Immature natural killer cell (primary cell): ENCODE measurements around the gene SPTBN1. TPM values are rescaled to one million over a fixed set of nuclear protein-coding genes. Genes with fewer than 3 reads are reported as not detected.
"Not testable (repeated sequence)": the region's sequence is repeated elsewhere in the genome, so short reads cannot be mapped to it uniquely, and the experiment has no call there.

Experiments used
- DNase-seq, 3 donors: peaks; one replicate each; pipeline ENCODE4 v3.0.0; 2022; ENCODE audit warnings: mixed read lengths in 1 of 3
- H3K27ac Mint-ChIP-seq, 6 donors: one replicate each; pipeline ENCODE4 v1.8.0; 2020; ENCODE audit warnings: mixed read lengths in 6 of 6, mild to moderate bottlenecking in 5 of 6, inconsistent platforms in 4 of 6, moderate library complexity in 3 of 6
- H3K27me3 Mint-ChIP-seq, 3 donors: one replicate each; pipeline ENCODE4 v1.8.0; 2020 to 2021; ENCODE audit warnings: low read depth in 3 of 3, mild to moderate bottlenecking in 3 of 3, mixed read lengths in 3 of 3, moderate library complexity in 3 of 3, inconsistent platforms in 1 of 3
- H3K36me3 Mint-ChIP-seq, 3 donors: one replicate each; pipeline ENCODE4 v1.8.0; 2020; ENCODE audit warnings: mixed read lengths in 3 of 3, inconsistent platforms in 2 of 3, mild to moderate bottlenecking in 2 of 3
- H3K4me1 Mint-ChIP-seq, 2 donors: one replicate each; pipeline ENCODE4 v1.8.0; 2020; ENCODE audit warnings: inconsistent platforms in 2 of 2, mild to moderate bottlenecking in 2 of 2, mixed read lengths in 2 of 2, moderate library complexity in 1 of 2
- H3K4me3 Mint-ChIP-seq, 5 donors: one replicate each; pipeline ENCODE4 v1.8.0; 2020; ENCODE audit warnings: mild to moderate bottlenecking in 5 of 5, mixed read lengths in 5 of 5, inconsistent platforms in 3 of 5, moderate library complexity in 3 of 5
- H3K9me3 Mint-ChIP-seq, 6 donors: one replicate each; pipeline ENCODE4 v1.8.0; 2020; ENCODE audit warnings: mild to moderate bottlenecking in 6 of 6, mixed read lengths in 6 of 6, inconsistent platforms in 4 of 6, moderate library complexity in 3 of 6
- polyA plus RNA-seq, 3 donors: library from polyadenylated mRNA; unstranded; fragments of 300-500 nt; fragmentation: Illumina TruSeq; gene quantifications; one replicate each; pipeline ENCODE4 v1.2.3, GENCODE V29; 2021

The SPTBN1 gene
- polyA plus RNA-seq, 3 donors from 2014 or later = 0.41 to 57.5 (median 7.7) TPM

GRCh38 chr2:54523324-54523959, 67.3 kb downstream of the SPTBN1 start:
- Mint-ChIP-seq H3K9me3 (no peaks in the 10 kb centered on the region), H3K36me3 (no peaks in the 10 kb centered on the region), H3K27ac (no peak overlapping the region)

GRCh38 chr2:54524226-54524991, 68.3 kb downstream of the SPTBN1 start:
- no peak overlapping the region for H3K4me3 Mint-ChIP-seq
- DNase-seq = no peak
- H3K4me1 Mint-ChIP-seq = peaks cover 2 to 6% of the 10 kb centered on the region in 2 donors
- no peaks in the 10 kb centered on the region for H3K9me3 Mint-ChIP-seq
- H3K27me3 Mint-ChIP-seq = peaks cover 4 to 10% (median 7%) of the 10 kb centered on the region in 3 donors
- no peaks in the 10 kb centered on the region for H3K36me3 Mint-ChIP-seq
- H3K27ac Mint-ChIP-seq = no peak overlapping the region

More at GRCh38 chr2:54523324-54523959, 67.3 kb downstream of the SPTBN1 start:
- peaks cover 2 to 6% of the 10 kb centered on the region in 2 donors for H3K4me1 Mint-ChIP-seq
- peaks cover 4 to 10% (median 10%) of the 10 kb centered on the region in 3 donors for H3K27me3 Mint-ChIP-seq
- no peak overlapping the region for H3K4me3 Mint-ChIP-seq
- no peak for DNase-seq

GRCh38 chr2:54525321-54525720, 69.2 kb downstream of the SPTBN1 start:
- H3K36me3 Mint-ChIP-seq = no peaks in the 10 kb centered on the region
- peaks cover 2 to 6% of the 10 kb centered on the region in 2 donors for H3K4me1 Mint-ChIP-seq
- H3K27ac Mint-ChIP-seq = no peak overlapping the region
- DNase-seq = no peak
- no peaks in the 10 kb centered on the region for H3K9me3 Mint-ChIP-seq
- no peak overlapping the region for H3K4me3 Mint-ChIP-seq
- H3K27me3 Mint-ChIP-seq = peaks cover 4 to 8% (median 7%) of the 10 kb centered on the region in 3 donors

GRCh38 chr2:54526226-54526879, 70.2 kb downstream of the SPTBN1 start:
- H3K27ac Mint-ChIP-seq = no peak overlapping the region
- H3K36me3 Mint-ChIP-seq = no peaks in the 10 kb centered on the region
- no peaks in the 10 kb centered on the region for H3K9me3 Mint-ChIP-seq
- peaks cover 4 to 8% (median 7%) of the 10 kb centered on the region in 3 donors for H3K27me3 Mint-ChIP-seq
- peaks cover 2 to 6% of the 10 kb centered on the region in 2 donors for H3K4me1 Mint-ChIP-seq
- no peak overlapping the region for H3K4me3 Mint-ChIP-seq
- DNase-seq = no peak

GRCh38 chr2:54528311-54528955, 72.3 kb downstream of the SPTBN1 start:
- no peak overlapping the region for H3K4me3 Mint-ChIP-seq
- DNase-seq = no peak
- peaks cover 0 to 3% (median 0%) of the 10 kb centered on the region in 3 donors for H3K27me3 Mint-ChIP-seq
- no peak overlapping the region for H3K27ac Mint-ChIP-seq
- no peaks in the 10 kb centered on the region for H3K4me1 Mint-ChIP-seq
- no peaks in the 10 kb centered on the region for H3K36me3 Mint-ChIP-seq
- H3K9me3 Mint-ChIP-seq = no peaks in the 10 kb centered on the region

GRCh38 chr2:54529518-54529917, 73.4 kb downstream of the SPTBN1 start:
- not testable (repeated sequence) for H3K4me1 Mint-ChIP-seq, H3K4me3 Mint-ChIP-seq, DNase-seq, H3K9me3 Mint-ChIP-seq, H3K36me3 Mint-ChIP-seq, H3K27me3 Mint-ChIP-seq, H3K27ac Mint-ChIP-seq

- H3K36me3 Mint-ChIP-seq = no peaks in the 10 kb centered on the region
- no peak for DNase-seq
- H3K4me1 Mint-ChIP-seq = no peaks in the 10 kb centered on the region
- peaks cover 0 to 2% (median 1%) of the 10 kb centered on the region in 3 donors for H3K27me3 Mint-ChIP-seq
- H3K27ac Mint-ChIP-seq = no peak overlapping the region
- H3K4me3 Mint-ChIP-seq = no peak overlapping the region
- no peaks in the 10 kb centered on the region for H3K9me3 Mint-ChIP-seq
Observed at GRCh38 chr2:54529935-54530334, 73.8 kb downstream of the SPTBN1 start.

GRCh38 chr2:54531558-54531957, 75.4 kb downstream of the SPTBN1 start:
- Mint-ChIP-seq H3K27ac (no peak overlapping the region), H3K9me3 (no peaks in the 10 kb centered on the region), H3K27me3 (peaks cover 0 to 2% (median 1%) of the 10 kb centered on the region in 3 donors), H3K4me3 (no peak overlapping the region), H3K4me1 (no peaks in the 10 kb centered on the region), H3K36me3 (no peaks in the 10 kb centered on the region)
- no peak for DNase-seq

GRCh38 chr2:54534221-54534620, 78.1 kb downstream of the SPTBN1 start:
- no peak overlapping the region for H3K4me3 Mint-ChIP-seq
- H3K9me3 Mint-ChIP-seq = no peaks in the 10 kb centered on the region
- no peaks in the 10 kb centered on the region for H3K4me1 Mint-ChIP-seq
- no peak overlapping the region for H3K27ac Mint-ChIP-seq
- no peak for DNase-seq
- H3K27me3 Mint-ChIP-seq = peaks cover 2 to 4% (median 3%) of the 10 kb centered on the region in 3 donors
- no peaks in the 10 kb centered on the region for H3K36me3 Mint-ChIP-seq

GRCh38 chr2:54534625-54535024, 78.5 kb downstream of the SPTBN1 start:
- Mint-ChIP-seq H3K36me3 (no peaks in the 10 kb centered on the region), H3K9me3 (no peaks in the 10 kb centered on the region), H3K4me3 (no peak overlapping the region), H3K4me1 (no peaks in the 10 kb centered on the region), H3K27me3 (peaks cover 3 to 4% (median 3%) of the 10 kb centered on the region in 3 donors), H3K27ac (no peak overlapping the region)
- DNase-seq = no peak

- no peaks in the 10 kb centered on the region for H3K4me1 Mint-ChIP-seq
- H3K27me3 Mint-ChIP-seq = peaks cover 3 to 5% (median 4%) of the 10 kb centered on the region in 3 donors
- H3K4me3 Mint-ChIP-seq = no peak overlapping the region
- H3K36me3 Mint-ChIP-seq = no peaks in the 10 kb centered on the region
- DNase-seq = no peak
- H3K27ac Mint-ChIP-seq = no peak overlapping the region
- no peaks in the 10 kb centered on the region for H3K9me3 Mint-ChIP-seq
Observed at GRCh38 chr2:54535599-54536195, 79.6 kb downstream of the SPTBN1 start.

GRCh38 chr2:54536720-54537119, 80.6 kb downstream of the SPTBN1 start:
- Mint-ChIP-seq H3K27ac (no peak overlapping the region), H3K4me1 (no peaks in the 10 kb centered on the region), H3K36me3 (no peaks in the 10 kb centered on the region), H3K27me3 (peaks cover 3 to 5% (median 4%) of the 10 kb centered on the region in 3 donors), H3K4me3 (no peak overlapping the region), H3K9me3 (no peaks in the 10 kb centered on the region)
- DNase-seq = no peak

GRCh38 chr2:54538537-54538936, 82.4 kb downstream of the SPTBN1 start:
- Mint-ChIP-seq H3K27me3 (peaks cover 2 to 5% (median 4%) of the 10 kb centered on the region in 3 donors), H3K9me3 (no peaks in the 10 kb centered on the region), H3K27ac (no peak overlapping the region), H3K4me3 (no peak overlapping the region), H3K36me3 (no peaks in the 10 kb centered on the region), H3K4me1 (no peaks in the 10 kb centered on the region)
- DNase-seq = no peak
